Measurements from ENCODE around the gene SYT13. TPM values are rescaled to one million over a fixed set of nuclear protein-coding genes. Genes with fewer than 3 reads are reported as not detected.

Gene SYT13
- total RNA-seq, 6 experiments from 2014 or later: 0.12 to 0.63 (median 0.44) TPM; not detected in 1

DNA sequence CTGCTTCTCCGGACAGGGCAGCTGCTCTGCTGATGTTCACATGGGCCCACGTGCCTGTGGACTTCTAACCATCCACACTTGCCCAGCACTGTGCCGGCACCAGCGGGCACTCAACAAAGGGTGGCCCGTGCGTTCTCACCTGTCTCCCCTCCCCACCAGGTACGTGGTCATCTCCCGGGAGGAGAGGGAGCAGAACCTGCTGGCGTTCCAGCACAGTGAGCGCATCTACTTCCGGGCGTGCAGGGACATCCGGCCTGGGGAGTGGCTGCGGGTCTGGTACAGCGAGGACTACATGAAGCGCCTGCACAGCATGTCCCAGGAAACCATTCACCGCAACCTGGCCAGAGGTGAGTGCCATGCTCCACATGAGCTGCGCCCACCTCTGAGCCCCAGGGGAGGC, 66.7 kb downstream of the SYT13 start:
- no CpG with 5 or more reads among the region's 18 CpGs for WGBS (ENCODE audit: insufficient coverage, low coverage, low lambda C conversion rate, missing lambda C conversion rate)
- DNase-seq: no peak
- Histone ChIP-seq H3K27me3 (no peaks in the 10 kb centered on the region), H3K27ac (no peak overlapping the region), H3K4me3 (no peak overlapping the region), H3K4me1 (no peaks in the 10 kb centered on the region), H3K9me3 (no peaks in the 10 kb centered on the region), H3K36me3 (no peaks in the 10 kb centered on the region)
- TF ChIP-seq, protein P1, sequence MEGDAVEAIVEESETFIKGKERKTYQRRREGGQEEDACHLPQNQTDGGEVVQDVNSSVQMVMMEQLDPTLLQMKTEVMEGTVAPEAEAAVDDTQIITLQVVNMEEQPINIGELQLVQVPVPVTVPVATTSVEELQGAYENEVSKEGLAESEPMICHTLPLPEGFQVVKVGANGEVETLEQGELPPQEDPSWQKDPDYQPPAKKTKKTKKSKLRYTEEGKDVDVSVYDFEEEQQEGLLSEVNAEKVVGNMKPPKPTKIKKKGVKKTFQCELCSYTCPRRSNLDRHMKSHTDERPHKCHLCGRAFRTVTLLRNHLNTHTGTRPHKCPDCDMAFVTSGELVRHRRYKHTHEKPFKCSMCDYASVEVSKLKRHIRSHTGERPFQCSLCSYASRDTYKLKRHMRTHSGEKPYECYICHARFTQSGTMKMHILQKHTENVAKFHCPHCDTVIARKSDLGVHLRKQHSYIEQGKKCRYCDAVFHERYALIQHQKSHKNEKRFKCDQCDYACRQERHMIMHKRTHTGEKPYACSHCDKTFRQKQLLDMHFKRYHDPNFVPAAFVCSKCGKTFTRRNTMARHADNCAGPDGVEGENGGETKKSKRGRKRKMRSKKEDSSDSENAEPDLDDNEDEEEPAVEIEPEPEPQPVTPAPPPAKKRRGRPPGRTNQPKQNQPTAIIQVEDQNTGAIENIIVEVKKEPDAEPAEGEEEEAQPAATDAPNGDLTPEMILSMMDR (IDR thresholded peaks at IDR 0.05): no peak
- TF ChIP-seq POLR2A (IDR thresholded peaks at IDR 0.05): no peak
- intact Hi-C loops (cut with DNase I): no loop called here
- ATAC-seq: no peak

DNA sequence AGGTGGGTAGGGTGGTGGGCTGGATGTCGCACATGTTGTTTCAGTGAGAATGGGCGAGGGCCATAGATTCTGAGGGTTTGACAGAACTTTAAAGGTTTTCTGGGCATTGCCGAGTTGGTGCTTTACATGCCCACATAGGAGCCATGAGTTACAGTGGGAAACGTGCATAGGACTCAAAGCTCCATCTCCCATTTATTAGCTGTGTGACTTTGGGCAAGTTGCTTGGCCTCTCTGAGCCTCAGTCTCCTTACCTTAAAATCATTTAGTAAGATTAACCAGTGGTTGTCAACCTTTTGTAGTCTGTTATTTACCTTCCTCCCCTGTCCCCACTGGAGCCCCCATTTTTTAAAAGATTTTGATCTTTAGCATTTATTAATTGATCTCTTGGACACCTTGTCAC, 67.4 kb downstream of the SYT13 start:
- WGBS (ENCODE audit: insufficient coverage, low coverage, low lambda C conversion rate, missing lambda C conversion rate): 81% methylated on average over 3 of the region's 4 CpGs
- no peak overlapping the region for H3K27ac ChIP-seq
- H3K9me3 ChIP-seq: no peaks in the 10 kb centered on the region
- TF ChIP-seq, protein P1 (IDR thresholded peaks at IDR 0.05): no peak
- no peak for TF ChIP-seq POLR2A (IDR thresholded peaks at IDR 0.05)
- no peak for DNase-seq
- no peak for ATAC-seq
- H3K27me3 ChIP-seq: no peaks in the 10 kb centered on the region
- intact Hi-C loops (cut with DNase I): no loop called here
- H3K36me3 ChIP-seq: no peaks in the 10 kb centered on the region
- H3K4me3 ChIP-seq: no peak overlapping the region
- no peaks in the 10 kb centered on the region for H3K4me1 ChIP-seq

DNA sequence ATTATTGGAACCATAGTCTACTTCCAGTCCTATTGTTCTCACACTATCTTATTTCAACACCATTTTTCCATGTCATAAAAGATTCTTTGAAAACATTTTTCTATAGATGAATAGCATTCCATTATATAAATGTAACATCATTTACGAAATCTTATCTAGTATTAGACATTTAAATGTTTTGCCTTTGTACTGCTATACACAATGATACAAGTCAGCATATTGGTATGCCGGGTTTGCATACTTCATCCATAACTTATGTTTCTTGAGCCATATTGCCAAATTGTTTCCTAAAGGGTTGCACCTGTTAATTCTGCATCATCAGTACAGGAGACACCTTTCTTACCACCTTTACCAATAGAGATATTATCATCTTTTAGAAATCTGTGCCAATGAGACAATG, 68.2 kb downstream of the SYT13 start:
- H3K27me3 ChIP-seq: no peaks in the 10 kb centered on the region
- no peaks in the 10 kb centered on the region for H3K4me1 ChIP-seq
- no peak for TF ChIP-seq POLR2A (IDR thresholded peaks at IDR 0.05)
- TF ChIP-seq, protein P1 (IDR thresholded peaks at IDR 0.05): no peak
- 82% methylated on average over 2 of the region's 2 CpGs for WGBS (ENCODE audit: insufficient coverage, low coverage, low lambda C conversion rate, missing lambda C conversion rate)
- intact Hi-C loops (cut with DNase I): no loop called here
- no peak overlapping the region for H3K27ac ChIP-seq
- no peaks in the 10 kb centered on the region for H3K9me3 ChIP-seq
- no peaks in the 10 kb centered on the region for H3K36me3 ChIP-seq
- ATAC-seq (no peak), DNase-seq (no peak)
- no peak overlapping the region for H3K4me3 ChIP-seq

DNA sequence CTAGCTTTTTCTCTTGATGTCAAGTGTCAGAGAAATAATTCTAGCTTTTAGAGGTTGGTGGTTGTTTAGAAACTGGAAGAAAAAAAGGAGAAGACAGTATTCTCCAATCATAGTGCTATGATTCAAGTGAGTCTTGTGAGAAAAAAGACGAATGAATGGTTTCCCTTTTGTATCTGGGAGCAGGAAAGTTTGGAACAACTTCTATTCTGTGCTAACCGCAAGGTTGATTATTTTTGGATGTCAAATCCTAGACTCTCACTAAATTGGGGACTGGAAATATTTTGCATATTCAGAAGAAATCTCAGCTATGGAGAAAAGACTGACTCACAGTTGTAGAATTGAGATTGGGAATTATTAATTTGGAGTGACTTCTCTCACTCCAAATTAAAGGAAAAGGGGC, 69.2 kb downstream of the SYT13 start:
- no peaks in the 10 kb centered on the region for H3K36me3 ChIP-seq
- H3K27me3 ChIP-seq: no peaks in the 10 kb centered on the region
- 72% methylated on average over 2 of the region's 2 CpGs for WGBS (ENCODE audit: insufficient coverage, low coverage, low lambda C conversion rate, missing lambda C conversion rate)
- H3K27ac ChIP-seq: no peak overlapping the region
- no peaks in the 10 kb centered on the region for H3K9me3 ChIP-seq
- intact Hi-C loops (cut with DNase I): no loop called here
- DNase-seq (no peak), ATAC-seq (no peak)
- no peak overlapping the region for H3K4me3 ChIP-seq
- H3K4me1 ChIP-seq: no peaks in the 10 kb centered on the region
- TF ChIP-seq, protein P1 (IDR thresholded peaks at IDR 0.05): no peak
- TF ChIP-seq POLR2A (IDR thresholded peaks at IDR 0.05): no peak

DNA sequence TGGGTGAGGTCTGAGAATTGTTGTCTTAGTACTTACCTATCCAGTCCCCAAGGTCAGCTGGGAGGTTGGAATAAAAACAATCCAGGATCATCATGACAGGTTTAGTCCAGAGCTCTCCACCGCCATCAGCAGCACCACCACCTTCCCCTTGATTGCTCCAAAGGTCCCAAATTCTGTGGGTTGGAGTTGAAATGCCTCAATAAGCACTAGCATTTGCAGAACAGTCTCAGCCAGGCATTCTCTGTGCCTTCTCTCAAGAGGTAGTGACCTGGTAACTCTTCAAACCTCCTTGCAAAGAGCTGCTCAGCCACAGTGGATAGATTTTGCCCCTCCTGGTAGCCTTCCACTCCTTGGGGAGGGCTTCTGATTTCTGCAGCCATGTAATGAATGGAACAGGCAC, 70.1 kb downstream of the SYT13 start:
- WGBS (ENCODE audit: insufficient coverage, low coverage, low lambda C conversion rate, missing lambda C conversion rate): no CpG with 5 or more reads among the region's 1 CpG
- TF ChIP-seq POLR2A (IDR thresholded peaks at IDR 0.05): no peak
- TF ChIP-seq, protein P1 (IDR thresholded peaks at IDR 0.05): no peak
- DNase-seq (no peak), ATAC-seq (no peak)
- no peaks in the 10 kb centered on the region for H3K27me3 ChIP-seq
- no peaks in the 10 kb centered on the region for H3K9me3 ChIP-seq
- H3K4me1 ChIP-seq: no peaks in the 10 kb centered on the region
- no peaks in the 10 kb centered on the region for H3K36me3 ChIP-seq
- intact Hi-C loops (cut with DNase I): no loop called here
- no peak overlapping the region for H3K27ac ChIP-seq
- no peak overlapping the region for H3K4me3 ChIP-seq
